Posterior cingulate gyrus (tissue), 11 donors: Measurements from ENCODE around the gene RBM17.
"Not testable (repeated sequence)": the region's sequence is repeated elsewhere in the genome, so short reads cannot be mapped to it uniquely, and the experiment has no call there.

ENCODE experiments used
- DNase-seq, 10 donors: peaks; one replicate each; pipeline versions ENCODE4 v3.0.0 to v3.0.0-alpha.2; 2020 to 2021; ENCODE audit warnings: mixed read lengths in 3 of 10
- intact Hi-C: fragments of 100-400 bp; cut with DNase I; formaldehyde crosslinking; loops from one replicate; pipeline ENCODE4 v1.15.1; 2023

Gene RBM17

GRCh38 chr10:6146013-6146785 lies 57.4 kb downstream of the RBM17 start:
- intact Hi-C loops: loop anchor here (5.0 kb wide), 1 partner anchor 56 kb away; the partner anchor contains the start of gene PFKFB3
- DNase-seq: peak in 4 of 10 donors; percentile 21 to 84 (median 41)

GRCh38 chr10:6146921-6147320 lies 58.1 kb downstream of the RBM17 start:
- intact Hi-C loops: loop anchor here (5.0 kb wide), 1 partner anchor 55 kb away; the partner anchor contains the start of gene PFKFB3
- peak in 1 of 10 donors; percentile 84 for DNase-seq

- peak in 1 of 10 donors; percentile 77 for DNase-seq
- intact Hi-C loops: loop anchor here (5.0 kb wide), 1 partner anchor 54 kb away; the partner anchor contains the start of gene PFKFB3
These were observed 59.4 kb downstream of the RBM17 start for GRCh38 chr10:6148251-6148701.

- no peak for DNase-seq
- intact Hi-C loops: loop anchor here (5.0 kb wide), 1 partner anchor 53 kb away; the partner anchor contains the start of gene PFKFB3
These were observed 60.1 kb downstream of the RBM17 start for GRCh38 chr10:6148908-6149307.

GRCh38 chr10:6151087-6151977 lies 62.5 kb downstream of the RBM17 start:
- DNase-seq: peak; percentile 48 to 94 (median 70)
- intact Hi-C loops: loop anchor here (1.0 kb wide), 1 partner anchor 42 kb away; no protein-coding TSS in a partner anchor

GRCh38 chr10:6153845-6154244 lies 65.0 kb downstream of the RBM17 start:
- DNase-seq: peak in 1 of 10 donors; percentile 46
- intact Hi-C loops: no loop called here

- DNase-seq: peak in 2 of 10 donors; percentile 17 to 82
- intact Hi-C loops: no loop called here
These were observed 65.7 kb downstream of the RBM17 start for GRCh38 chr10:6154566-6154965.

- intact Hi-C loops: no loop called here
- peak in 1 of 10 donors; percentile 30 for DNase-seq
These were observed 69.4 kb downstream of the RBM17 start for GRCh38 chr10:6158276-6158675.

- intact Hi-C loops: no loop called here
- DNase-seq: peak in 1 of 10 donors; percentile 46
These were observed 73.1 kb downstream of the RBM17 start for GRCh38 chr10:6161921-6162320.

GRCh38 chr10:6162589-6163356 lies 73.9 kb downstream of the RBM17 start:
- intact Hi-C loops: loop anchor here (1.0 kb wide), 1 partner anchor 40 kb away; the partner anchor contains the start of gene PFKFB3
- peak in 2 of 10 donors; percentile 53 to 58 for DNase-seq

- peak; percentile 65 to 98 (median 84) for DNase-seq
- intact Hi-C loops: loop anchor here (1.0 kb wide), 1 partner anchor 39 kb away; the partner anchor contains the start of gene PFKFB3
These were observed 74.8 kb downstream of the RBM17 start for GRCh38 chr10:6163364-6164270.

- peak in 2 of 10 donors; percentile 53 to 61 for DNase-seq
- intact Hi-C loops: no loop called here
These were observed 75.6 kb downstream of the RBM17 start for GRCh38 chr10:6164271-6165095.

- intact Hi-C loops: no loop called here
- DNase-seq: no peak
These were observed 76.4 kb downstream of the RBM17 start for GRCh38 chr10:6165221-6165725.

- peak in 2 of 10 donors; percentile 16 to 36 for DNase-seq
- intact Hi-C loops: not testable (repeated sequence)
These were observed 77.1 kb downstream of the RBM17 start for GRCh38 chr10:6165933-6166332.
